Keratinocyte (primary cell): Measurements from ENCODE around the gene ZFYVE21.

Experiments used
- CTCF ChIP-seq, 3 experiments: IDR thresholded peaks in 1 of 3; conservative IDR thresholded peaks in 1 of 3; optimal IDR thresholded peaks in 1 of 3; 2 replicates in 2 of 3; 3 replicates in 1 of 3; pipeline versions ENCODE3 to v1.5.1; 2011; ENCODE audit warnings: low read length in 3 of 3, mild to moderate bottlenecking in 3 of 3, moderate library complexity in 2 of 3, control low read depth in 1 of 3, inconsistent platforms in 1 of 3; ENCODE audit not compliant: insufficient read depth in 2 of 3; ENCODE audit errors: extremely low read depth in 1 of 3
- EZH2 ChIP-seq: IDR thresholded peaks from one replicate; pipeline ENCODE4 v1.6.1; 2012; ENCODE audit warnings: inconsistent platforms, mild to moderate bottlenecking, low read length, moderate library complexity

GRCh38 chr14:103762541-103762940 is 46.9 kb downstream of the ZFYVE21 start:
- TF ChIP-seq EZH2: no peak
- TF ChIP-seq CTCF (optimal IDR thresholded peaks at IDR 0.05 in 1 of 3, IDR thresholded peaks at IDR 0.05 in 1 of 3, conservative IDR thresholded peaks at IDR 0.05 in 1 of 3; ENCODE audit: extremely low read depth in 1 of 3, insufficient read depth in 2 of 3, low read length in 3 of 3): no peak
